Measurements from ENCODE around the gene PES1. TPM values are rescaled to one million over a fixed set of nuclear protein-coding genes. Genes with fewer than 3 reads are reported as not detected.
A peak's percentile ranks its signal among the peaks of the same experiment; 100 is the strongest.

Gene PES1
- total RNA-seq, 1 donor from 2014 or later = 88.7 TPM

DNA sequence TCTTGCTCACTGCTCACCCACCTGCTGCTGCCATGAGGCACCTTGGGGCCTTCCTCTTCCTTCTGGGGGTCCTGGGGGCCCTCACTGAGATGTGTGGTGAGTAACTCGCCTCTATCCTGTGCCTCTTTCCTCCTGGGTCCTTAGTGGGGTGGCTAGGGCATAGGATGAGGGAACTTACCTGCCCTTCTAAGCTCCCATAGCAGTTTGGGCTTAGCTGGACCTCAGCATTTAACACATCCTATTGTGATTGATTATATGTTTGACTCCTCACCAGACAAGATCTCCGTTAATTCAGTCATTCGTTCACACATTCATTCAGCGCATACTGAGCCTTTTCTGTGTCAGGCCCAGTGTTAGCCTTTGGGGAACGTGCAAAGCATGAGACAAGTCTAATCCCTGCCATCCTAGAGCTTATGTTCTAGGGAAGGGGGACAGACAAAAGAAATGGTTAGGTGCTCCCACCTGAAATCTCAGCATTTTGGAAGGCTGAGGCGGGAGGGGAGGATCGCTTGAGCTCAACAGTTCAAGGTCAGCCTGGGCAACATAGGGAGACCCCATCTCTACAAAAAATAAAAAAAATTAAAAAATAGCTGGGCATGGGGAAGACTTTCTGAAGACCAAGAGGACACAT, 15.7 kb upstream of the PES1 start:
- H2AFZ ChIP-seq (ENCODE audit: low read depth, low read length) = peak overlapping the region; percentile 99
- peaks cover 24% of the 10 kb centered on the region for H3K4me1 ChIP-seq (ENCODE audit: insufficient read depth, low read length)
- H3K4me2 ChIP-seq (ENCODE audit: low read length) = peak overlapping the region; percentile 100
- DNase-seq (ENCODE audit: low read depth) = no peak
- FAIRE-seq = no peak
- no peaks in the 10 kb centered on the region for H3K36me3 ChIP-seq (ENCODE audit: insufficient read depth, low read length)
- no peaks in the 10 kb centered on the region for H3K79me2 ChIP-seq (ENCODE audit: insufficient read depth, low read length)
- H3K27me3 Mint-ChIP-seq (ENCODE audit: low read depth, unreplicated experiment) = no peaks in the 10 kb centered on the region
- H3K9ac ChIP-seq (ENCODE audit: low read length) = peak overlapping the region; percentile 81
- H3K27ac ChIP-seq (ENCODE audit: low read depth, low read length) = no peak overlapping the region
- no peaks in the 10 kb centered on the region for H3K9me3 ChIP-seq (ENCODE audit: insufficient read depth, low read depth, low read length)
- H3K9me3 Mint-ChIP-seq (ENCODE audit: unreplicated experiment) = no peaks in the 10 kb centered on the region
- H3K27ac Mint-ChIP-seq (ENCODE audit: unreplicated experiment) = peak overlapping the region; percentile 84
- TF ChIP-seq EZH2 (IDR thresholded peaks at IDR 0.05; ENCODE audit: insufficient read depth, low read length) (no peak), CTCF (IDR thresholded peaks at IDR 0.05; ENCODE audit: insufficient read depth, low read depth, low read length) (no peak)
- H3K36me3 Mint-ChIP-seq (ENCODE audit: low read depth, unreplicated experiment) = no peaks in the 10 kb centered on the region
- peak overlapping the region; percentile 67 for H3K4me3 ChIP-seq (ENCODE audit: insufficient read depth, low read depth, low read length)
- no peaks in the 10 kb centered on the region for H4K20me1 ChIP-seq (ENCODE audit: insufficient read depth, low read length)
- H3K4me1 Mint-ChIP-seq (ENCODE audit: low read depth, unreplicated experiment) = peaks cover 31% of the 10 kb centered on the region
- H3K4me3 Mint-ChIP-seq (ENCODE audit: unreplicated experiment) = peak overlapping the region; percentile 78
- H3K27me3 ChIP-seq (ENCODE audit: insufficient read depth, low read length) = no peaks in the 10 kb centered on the region

DNA sequence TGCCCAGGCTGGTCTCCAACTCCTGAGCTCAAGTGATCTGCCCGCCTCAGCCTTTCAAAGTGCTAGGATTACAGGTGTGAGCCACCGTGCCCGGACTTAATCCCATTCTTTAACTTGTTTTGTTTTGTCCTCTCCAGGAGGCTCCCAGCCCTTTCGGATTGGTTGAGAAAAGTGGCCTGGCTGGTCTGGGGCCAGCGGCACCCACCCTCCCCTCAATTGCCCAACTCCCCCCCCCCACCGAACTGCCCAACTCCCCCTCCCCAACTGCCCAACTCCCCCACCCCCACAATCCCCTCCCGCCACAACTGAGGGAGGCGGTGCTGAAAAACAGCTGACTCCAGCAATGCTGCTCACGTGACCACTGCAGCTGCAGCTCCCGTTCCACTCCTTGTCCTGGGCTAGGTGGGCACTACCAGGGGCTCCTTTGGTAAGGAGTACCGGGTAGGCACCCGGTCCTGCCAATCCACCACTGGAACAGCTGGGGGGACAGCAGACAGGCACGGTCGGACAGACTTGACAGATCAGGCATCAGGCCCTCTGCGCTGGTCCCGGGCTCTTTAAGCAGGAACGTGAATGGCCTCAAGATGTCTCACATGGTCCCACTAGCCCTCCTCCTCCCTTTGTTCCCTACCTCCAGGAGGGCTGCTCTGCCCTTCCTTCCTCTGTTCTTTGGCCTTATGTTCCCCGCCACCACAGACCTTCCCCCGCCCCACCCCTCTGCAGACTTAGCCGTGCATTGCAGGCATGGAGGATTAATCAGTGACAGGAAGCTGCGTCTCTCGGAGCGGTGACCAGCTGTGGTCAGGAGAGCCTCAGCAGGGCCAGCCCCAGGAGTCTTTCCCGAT, 15.0 kb upstream of the PES1 start, which contains the start of gene TCN2:
Gene TCN2 (plus strand): TSS at position 720 of the 845 bp plus-strand sequence. CDS start 158 bp downstream, outside the sequence.
- H3K36me3 Mint-ChIP-seq (ENCODE audit: low read depth, unreplicated experiment) = no peaks in the 10 kb centered on the region
- Histone ChIP-seq H3K27me3 (ENCODE audit: insufficient read depth, low read length) (no peaks in the 10 kb centered on the region), H3K79me2 (ENCODE audit: insufficient read depth, low read length) (no peaks in the 10 kb centered on the region), H4K20me1 (ENCODE audit: insufficient read depth, low read length) (no peaks in the 10 kb centered on the region), H3K4me1 (ENCODE audit: insufficient read depth, low read length) (peaks cover 24% of the 10 kb centered on the region), H3K9me3 (ENCODE audit: insufficient read depth, low read depth, low read length) (no peaks in the 10 kb centered on the region), H3K36me3 (ENCODE audit: insufficient read depth, low read length) (no peaks in the 10 kb centered on the region), H2AFZ (ENCODE audit: low read depth, low read length) (peak within 1 kb of the TSS; percentile 99), H3K27ac (ENCODE audit: low read depth, low read length) (peak within 1 kb of the TSS; percentile 67), H3K4me2 (ENCODE audit: low read length) (peak within 1 kb of the TSS; percentile 100), H3K4me3 (ENCODE audit: insufficient read depth, low read depth, low read length) (peak within 1 kb of the TSS; percentile 67), H3K9ac (ENCODE audit: low read length) (peak within 1 kb of the TSS; percentile 81)
- peak within 1 kb of the TSS; percentile 84 for H3K27ac Mint-ChIP-seq (ENCODE audit: unreplicated experiment)
- H3K4me1 Mint-ChIP-seq (ENCODE audit: low read depth, unreplicated experiment) = peaks cover 31% of the 10 kb centered on the region
- TF ChIP-seq CTCF (IDR thresholded peaks at IDR 0.05; ENCODE audit: insufficient read depth, low read depth, low read length) (no peak), EZH2 (IDR thresholded peaks at IDR 0.05; ENCODE audit: insufficient read depth, low read length) (no peak)
- no peaks in the 10 kb centered on the region for H3K9me3 Mint-ChIP-seq (ENCODE audit: unreplicated experiment)
- H3K27me3 Mint-ChIP-seq (ENCODE audit: low read depth, unreplicated experiment) = no peaks in the 10 kb centered on the region
- peak within 1 kb of the TSS; percentile 78 for H3K4me3 Mint-ChIP-seq (ENCODE audit: unreplicated experiment)
- DNase-seq (ENCODE audit: low read depth) = peak; percentile 77
- no peak for FAIRE-seq

Measured in astrocyte (in vitro differentiated cells and primary cell).